GM18873 (cell line): ENCODE measurements around the gene EP300.
"Not testable (repeated sequence)": the region's sequence is repeated elsewhere in the genome, so short reads cannot be mapped to it uniquely, and the experiment has no call there.

Experiments used
- ATAC-seq: cut with Tn5 transposase; IDR thresholded peaks from one replicate; pipeline ENCODE4 v1.9.1; 2021; ENCODE audit warnings: mild to moderate bottlenecking, moderate library complexity, moderate number of reproducible peaks; ENCODE audit not compliant: unreplicated experiment, low FRiP score

Gene EP300

DNA sequence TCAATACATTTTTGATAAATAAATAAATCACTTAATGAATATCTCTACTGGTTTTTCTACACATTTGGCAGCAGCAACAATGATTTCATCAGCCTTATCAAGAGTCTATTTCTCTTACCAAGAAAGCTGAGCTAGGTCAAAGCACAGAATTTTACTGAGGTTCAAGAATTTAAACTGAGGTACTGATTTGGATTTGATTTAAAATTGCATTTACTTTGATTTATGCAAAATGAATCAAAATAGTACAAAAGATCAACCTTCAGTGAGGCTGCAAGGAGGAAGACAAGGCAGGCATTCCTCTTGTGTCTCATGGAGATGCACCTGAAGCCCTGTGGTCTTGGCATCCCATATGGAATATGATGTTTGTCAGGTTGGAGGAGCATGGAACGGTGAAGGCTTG, 15.5 kb upstream of the EP300 start:
- ATAC-seq: no peak

DNA sequence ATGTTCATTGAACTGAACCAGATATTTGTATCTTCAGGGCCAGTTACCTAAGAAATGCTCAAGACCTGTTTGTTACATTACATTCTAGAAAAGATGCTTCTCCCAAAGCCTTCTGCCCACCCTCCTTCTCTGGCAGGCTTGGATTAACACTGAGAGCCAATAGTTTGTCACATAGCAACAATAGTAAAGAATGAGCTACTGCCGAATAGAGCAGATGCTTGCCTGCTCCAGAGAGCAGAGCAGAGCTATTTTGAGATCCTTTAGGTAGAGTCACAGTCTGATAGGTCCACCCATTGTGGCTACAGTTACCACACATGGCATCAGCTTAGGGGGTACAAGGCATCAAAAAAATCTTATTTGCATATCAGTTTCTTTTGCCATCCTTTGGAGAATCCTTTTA, 13.5 kb upstream of the EP300 start:
- ATAC-seq: no peak

DNA sequence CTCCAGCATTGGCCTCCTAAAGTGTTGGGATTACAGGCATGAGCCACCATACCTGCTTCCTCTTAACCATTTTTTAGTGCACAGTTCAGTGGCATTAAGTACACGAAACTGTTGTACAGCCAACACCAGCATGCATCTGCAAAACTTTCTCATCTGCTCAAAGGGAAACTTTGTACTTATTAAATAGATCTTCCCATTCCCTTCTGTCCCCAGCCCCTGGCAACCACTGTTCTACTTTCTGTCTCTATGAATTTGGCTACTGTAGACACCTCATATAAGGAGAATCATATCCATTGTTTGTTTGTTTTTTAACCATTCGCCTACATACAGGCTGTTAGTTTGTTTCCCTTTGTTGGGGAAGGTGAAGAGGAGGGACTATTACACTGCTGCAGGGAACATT, 6.5 kb upstream of the EP300 start:
- no peak for ATAC-seq

GRCh38 chr22:41091132-41092022, 1.0 kb upstream of the EP300 start:
- peak; percentile 53 for ATAC-seq

DNA sequence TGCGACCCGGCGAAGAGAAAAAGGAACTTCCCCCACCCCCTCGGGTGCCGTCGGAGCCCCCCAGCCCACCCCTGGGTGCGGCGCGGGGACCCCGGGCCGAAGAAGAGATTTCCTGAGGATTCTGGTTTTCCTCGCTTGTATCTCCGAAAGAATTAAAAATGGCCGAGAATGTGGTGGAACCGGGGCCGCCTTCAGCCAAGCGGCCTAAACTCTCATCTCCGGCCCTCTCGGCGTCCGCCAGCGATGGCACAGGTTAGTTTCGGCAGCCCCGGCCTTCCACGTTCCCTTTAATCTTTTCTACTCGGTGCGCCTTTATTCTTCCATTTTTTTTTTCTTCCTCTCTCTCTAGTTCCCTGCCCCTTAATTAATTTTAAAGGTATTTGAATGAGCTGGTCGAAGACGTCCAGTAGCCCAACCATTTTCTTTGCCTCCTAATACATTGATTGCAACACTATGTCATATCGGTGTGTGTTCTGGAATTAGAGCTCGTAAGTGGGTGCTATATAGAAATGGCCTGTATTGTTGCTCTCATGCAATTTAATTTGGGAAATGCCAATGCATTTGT, 537 bp downstream of the EP300 start:
- peak; percentile 3 for ATAC-seq

GRCh38 chr22:41094041-41094593, 1.7 kb downstream of the EP300 start:
- no peak for ATAC-seq

DNA sequence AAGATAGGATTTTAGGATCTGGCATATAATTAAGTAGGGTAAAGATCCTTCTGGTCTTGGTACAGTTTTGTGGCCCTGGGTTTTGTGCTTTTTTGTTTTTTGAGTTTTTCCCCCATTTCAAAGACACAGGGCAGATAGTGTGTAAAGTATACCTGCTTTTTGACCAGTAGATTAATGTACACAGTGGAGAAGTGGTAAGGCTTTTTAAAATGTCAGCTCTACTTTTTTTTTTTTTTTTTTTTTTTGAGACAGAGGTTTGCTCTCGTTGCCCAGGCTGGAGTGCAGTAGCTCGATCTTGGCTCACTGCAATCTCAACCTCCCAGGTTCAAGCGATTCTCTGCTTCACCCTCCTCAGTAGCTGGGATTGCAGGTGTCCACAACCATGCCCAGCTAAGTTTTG, 4.0 kb downstream of the EP300 start:
- ATAC-seq: no peak

- no peak for ATAC-seq
These were observed 4.4 kb downstream of the EP300 start for GRCh38 chr22:41096841-41097240.

- no peak for ATAC-seq
These were observed 6.6 kb downstream of the EP300 start for GRCh38 chr22:41099036-41099435.

GRCh38 chr22:41106122-41106968, 14.0 kb downstream of the EP300 start:
- ATAC-seq: no peak

DNA sequence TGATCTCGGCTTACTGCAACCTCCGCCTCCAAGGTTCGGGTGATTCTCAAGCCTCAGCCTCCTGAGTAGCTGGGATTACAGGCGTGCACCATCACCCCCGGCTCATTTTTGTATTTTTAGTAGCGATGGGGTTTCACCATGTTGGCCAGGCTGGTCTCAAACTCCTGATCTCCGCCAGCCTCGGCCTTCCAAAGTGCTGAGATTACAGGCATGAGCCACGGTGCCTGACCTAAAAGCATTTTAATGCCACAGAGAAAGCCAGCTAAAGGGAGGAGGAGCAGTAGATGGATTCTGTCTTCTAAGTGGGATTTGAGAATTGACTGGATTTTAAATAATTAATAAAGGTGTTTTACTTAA, 14.6 kb downstream of the EP300 start:
- not testable (repeated sequence) for ATAC-seq

DNA sequence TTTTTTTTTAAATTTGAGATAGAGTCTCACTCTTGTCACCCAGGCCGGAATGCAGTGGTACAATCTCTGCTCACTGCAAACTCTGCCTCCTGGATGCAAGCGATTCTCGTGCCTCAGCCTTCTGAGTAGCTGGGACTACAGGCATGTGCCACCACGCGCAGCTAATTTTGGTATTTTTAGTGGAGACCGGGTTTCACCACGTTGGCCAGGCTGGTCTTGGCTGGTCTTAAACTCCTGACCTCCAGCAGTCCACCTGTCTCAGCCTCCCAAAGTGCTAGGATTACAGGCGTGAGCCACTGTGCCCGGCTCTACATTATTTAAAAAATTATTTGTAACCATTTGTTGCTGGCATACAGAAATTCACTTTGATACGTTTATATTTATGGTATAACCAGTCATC, 18.6 kb downstream of the EP300 start:
- no peak for ATAC-seq

- ATAC-seq: no peak
These were observed 23.9 kb downstream of the EP300 start for GRCh38 chr22:41116342-41116741.

GRCh38 chr22:41117127-41117965, 25.0 kb downstream of the EP300 start:
- no peak for ATAC-seq

GRCh38 chr22:41123151-41123550, 30.8 kb downstream of the EP300 start:
- ATAC-seq: no peak

DNA sequence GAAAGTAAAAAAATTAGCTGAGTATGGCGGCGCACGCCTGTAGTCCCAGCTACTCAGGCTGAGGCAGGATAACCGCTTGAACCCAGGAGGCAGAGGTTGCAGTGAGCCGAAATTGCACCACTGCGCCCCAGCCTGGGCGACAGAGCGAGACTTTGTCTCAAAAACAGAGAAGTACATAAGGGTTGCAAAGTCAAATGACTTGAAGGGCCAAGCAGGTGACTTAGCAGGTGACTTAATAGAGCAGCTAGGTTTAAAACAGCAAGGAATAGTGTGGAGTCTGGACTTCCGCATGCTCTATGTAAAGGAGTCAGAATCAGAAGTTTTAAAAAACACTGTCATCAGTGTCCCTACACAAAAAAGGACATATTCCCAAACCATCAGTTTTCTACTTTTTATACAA, 31.7 kb downstream of the EP300 start:
- no peak for ATAC-seq

DNA sequence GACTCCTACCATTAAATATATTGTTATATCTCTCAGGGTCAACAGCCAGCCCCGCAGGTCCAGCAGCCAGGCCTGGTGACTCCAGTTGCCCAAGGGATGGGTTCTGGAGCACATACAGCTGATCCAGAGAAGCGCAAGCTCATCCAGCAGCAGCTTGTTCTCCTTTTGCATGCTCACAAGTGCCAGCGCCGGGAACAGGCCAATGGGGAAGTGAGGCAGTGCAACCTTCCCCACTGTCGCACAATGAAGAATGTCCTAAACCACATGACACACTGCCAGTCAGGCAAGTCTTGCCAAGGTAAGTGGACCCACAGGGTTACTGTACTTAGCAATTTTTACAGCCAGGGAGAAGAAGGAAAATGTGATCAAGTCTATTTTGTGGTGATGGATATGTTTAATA, 35.1 kb downstream of the EP300 start:
- no peak for ATAC-seq

DNA sequence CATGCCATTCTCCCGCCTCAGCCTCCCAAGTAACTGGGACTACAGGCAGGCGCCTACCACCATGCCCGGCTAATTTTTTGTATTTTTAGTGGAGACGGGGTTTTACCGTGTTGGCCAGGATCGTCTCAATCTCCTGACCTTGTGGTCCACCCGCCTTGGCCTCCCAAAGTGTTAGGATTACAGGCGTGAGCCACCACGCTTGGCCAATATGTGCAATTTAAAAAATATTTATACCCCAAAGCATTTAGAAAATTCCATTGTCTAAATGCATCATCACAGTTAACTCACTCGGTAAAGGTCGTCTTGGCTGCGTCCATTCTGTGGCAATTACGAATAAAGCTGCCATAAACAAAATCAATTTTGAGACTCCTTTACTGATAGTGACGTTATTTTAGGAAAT, 36.2 kb downstream of the EP300 start:
- ATAC-seq: no peak

DNA sequence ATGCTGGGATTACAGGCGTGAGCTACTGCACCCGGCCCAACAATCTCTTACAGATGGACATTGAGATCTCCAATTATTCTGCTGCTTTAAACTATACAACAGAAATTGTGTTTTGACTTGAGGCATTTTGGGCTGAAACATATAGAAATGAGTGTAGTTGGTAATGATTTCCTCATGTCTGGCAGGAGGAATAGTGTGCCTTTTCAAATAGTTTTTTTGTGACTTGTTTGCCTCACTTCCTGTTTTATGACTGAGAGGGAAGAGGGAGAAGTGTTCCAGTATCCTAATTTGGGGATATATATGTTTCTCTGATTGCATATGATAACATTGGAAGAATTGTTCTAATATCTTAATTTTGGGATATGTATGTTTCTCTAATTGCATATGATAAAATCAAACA, 40.2 kb downstream of the EP300 start:
- no peak for ATAC-seq

- no peak for ATAC-seq
These were observed 48.1 kb downstream of the EP300 start for GRCh38 chr22:41140365-41140957.
